Thyroid gland (tissue), 4 donors: ENCODE data around the gene PDE3B. TPM values are rescaled to one million over a fixed set of nuclear protein-coding genes. Genes with fewer than 3 reads are reported as not detected.

Experiments
- DNase-seq, 2 donors: peaks; one replicate each; pipeline ENCODE4 v3.0.0-alpha.2; 2019
- H3K27ac ChIP-seq, 3 donors: fragments of 200-600 bp; sonication (generic); 1 replicate in 2 of 3; 2 replicates in 1 of 3; pipeline ENCODE4 v1.5.1; 2016 to 2019; ENCODE audit warnings: mild to moderate bottlenecking in 1 of 3, moderate library complexity in 1 of 3
- H3K27me3 ChIP-seq: fragments of 200-600 bp; sonication (generic); one replicate; pipeline ENCODE4 v1.5.1; 2019
- H3K36me3 ChIP-seq, 2 donors: fragments of 200-600 bp; sonication (generic); one replicate each; pipeline ENCODE4 v1.5.1; 2016 to 2019
- H3K4me1 ChIP-seq, 2 donors: fragments of 200-600 bp; sonication (generic); one replicate each; pipeline ENCODE4 v1.5.1; 2017 to 2019
- H3K4me3 ChIP-seq, 3 donors: fragments of 200-600 bp; sonication (generic); replicated peaks in 1 of 3; 1 replicate in 2 of 3; 2 replicates in 1 of 3; pipeline ENCODE4 v1.5.1; 2016; ENCODE audit warnings: mild to moderate bottlenecking in 1 of 3
- H3K9me3 ChIP-seq: fragments of 200-600 bp; sonication (generic); one replicate; pipeline ENCODE4 v1.5.1; 2017
- CTCF ChIP-seq, 6 experiments: fragments of 200-600 bp in 3 of 6; fragments of 450-650 bp in 3 of 6; sonication (generic) in 3 of 6; IDR thresholded peaks; one replicate each; pipeline ENCODE4 v1.5.1; 2016 to 2019; ENCODE audit warnings: antibody characterized with exemption in 6 of 6, mild to moderate bottlenecking in 2 of 6, inconsistent platforms in 1 of 6, moderate library complexity in 1 of 6
- POLR2A ChIP-seq, 2 donors: fragments of 450-650 bp; IDR thresholded peaks; one replicate each; pipeline ENCODE4 v1.6.1; 2017; ENCODE audit warnings: antibody characterized with exemption in 2 of 2, mild to moderate bottlenecking in 2 of 2, moderate library complexity in 1 of 2
- WGBS, 2 donors: methylation state at CpG; one replicate each; pipeline ENCODE4 v1.1.5; 2017; 5-methylcytosine and 5-hydroxymethylcytosine counted together
- intact Hi-C: fragments of 100-400 bp; cut with DNase I; formaldehyde crosslinking; loops from one replicate; pipeline ENCODE4 v1.15.1; 2023
- total RNA-seq, 4 donors: library from RNA; depleted of rRNA; stranded (reverse); fragments of >200 nt; gene quantifications; one replicate each; pipeline ENCODE4 v1.2.3, GENCODE V29; 2016

Gene PDE3B
- total RNA-seq, 4 donors from 2014 or later = 2.0 to 3.9 (median 3.2) TPM

GRCh38 chr11:14819596-14819995, 176.0 kb downstream of the PDE3B start:
- intact Hi-C loops = no loop called here
- no peak for DNase-seq
- TF ChIP-seq CTCF (IDR thresholded peaks at IDR 0.05) (no peak), POLR2A (IDR thresholded peaks at IDR 0.05) (no peak)

GRCh38 chr11:14821031-14821430, 177.4 kb downstream of the PDE3B start:
- TF ChIP-seq CTCF (IDR thresholded peaks at IDR 0.05) (no peak), POLR2A (IDR thresholded peaks at IDR 0.05) (no peak)
- intact Hi-C loops = no loop called here
- H3K4me3 ChIP-seq = no peak overlapping the region
- no peak for DNase-seq
- H3K36me3 ChIP-seq = no peaks in the 10 kb centered on the region
- no peak overlapping the region for H3K27ac ChIP-seq
- H3K27me3 ChIP-seq = no peaks in the 10 kb centered on the region
- no peaks in the 10 kb centered on the region for H3K9me3 ChIP-seq
- no peaks in the 10 kb centered on the region for H3K4me1 ChIP-seq

More at GRCh38 chr11:14819596-14819995, 176.0 kb downstream of the PDE3B start:
- no peaks in the 10 kb centered on the region for H3K9me3 ChIP-seq
- H3K27ac ChIP-seq = no peak overlapping the region
- H3K4me3 ChIP-seq = no peak overlapping the region
- no peaks in the 10 kb centered on the region for H3K27me3 ChIP-seq
- H3K36me3 ChIP-seq = no peaks in the 10 kb centered on the region
- H3K4me1 ChIP-seq = no peaks in the 10 kb centered on the region

GRCh38 chr11:14826600-14826999, 183.0 kb downstream of the PDE3B start:
- no peak for TF ChIP-seq CTCF (IDR thresholded peaks at IDR 0.05)
- no peak for TF ChIP-seq POLR2A (IDR thresholded peaks at IDR 0.05)
- WGBS, 2 donors = 73 to 86% methylated on average over 2 of the region's 2 CpGs
- H3K4me1 ChIP-seq = no peaks in the 10 kb centered on the region
- no peaks in the 10 kb centered on the region for H3K9me3 ChIP-seq
- intact Hi-C loops = no loop called here
- H3K27me3 ChIP-seq = no peaks in the 10 kb centered on the region
- DNase-seq = no peak
- H3K27ac ChIP-seq = no peak overlapping the region
- H3K4me3 ChIP-seq = no peak overlapping the region
- H3K36me3 ChIP-seq = no peaks in the 10 kb centered on the region

- no peaks in the 10 kb centered on the region for H3K4me1 ChIP-seq
- H3K27me3 ChIP-seq = no peaks in the 10 kb centered on the region
- no peak overlapping the region for H3K4me3 ChIP-seq
- TF ChIP-seq CTCF (IDR thresholded peaks at IDR 0.05) = no peak
- TF ChIP-seq POLR2A (IDR thresholded peaks at IDR 0.05) = no peak
- no peaks in the 10 kb centered on the region for H3K9me3 ChIP-seq
- H3K36me3 ChIP-seq = no peaks in the 10 kb centered on the region
- intact Hi-C loops = no loop called here
- H3K27ac ChIP-seq = no peak overlapping the region
- DNase-seq = no peak
These were observed 192.2 kb downstream of the PDE3B start for GRCh38 chr11:14835496-14836492.

GRCh38 chr11:14842002-14842401, 198.4 kb downstream of the PDE3B start:
- no peak overlapping the region for H3K4me3 ChIP-seq
- intact Hi-C loops = no loop called here
- no peak for TF ChIP-seq CTCF (IDR thresholded peaks at IDR 0.05)
- TF ChIP-seq POLR2A (IDR thresholded peaks at IDR 0.05) = no peak
- no peak overlapping the region for H3K27ac ChIP-seq
- H3K27me3 ChIP-seq = no peaks in the 10 kb centered on the region
- 93 to 94% methylated on average over 3 of the region's 3 CpGs for WGBS, 2 donors
- no peak for DNase-seq
- no peaks in the 10 kb centered on the region for H3K36me3 ChIP-seq
- H3K4me1 ChIP-seq = no peaks in the 10 kb centered on the region
- H3K9me3 ChIP-seq = no peaks in the 10 kb centered on the region
